DMS 273 treated with DMSO at 0.1 percent for 48 hours (cell line): ENCODE data around the gene CPT1A.

Experiments used
- DNase-seq: peaks from one replicate; lab custom pipeline; 2025; lab: John Stamatoyannopoulos, UW

The CPT1A gene

DNA sequence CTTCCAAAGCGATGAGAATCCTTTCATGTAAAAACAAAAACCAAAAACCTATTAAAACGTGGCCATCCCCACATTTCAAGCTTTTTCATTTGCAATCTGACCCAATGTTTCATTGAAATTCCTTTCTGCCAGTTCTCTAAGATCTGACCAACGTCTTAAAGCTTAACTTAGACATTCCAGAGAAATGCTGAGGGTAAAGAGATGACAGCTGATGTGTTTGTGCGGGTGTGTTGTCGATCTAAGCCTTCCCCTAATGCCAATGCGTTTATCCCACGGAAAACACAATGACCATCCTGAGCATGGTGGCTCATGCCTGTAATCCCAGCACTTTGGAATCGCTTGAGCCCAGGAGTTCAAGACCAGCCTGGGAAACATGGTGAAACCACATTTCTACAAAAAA, 84.0 kb downstream of the CPT1A start:
- no peak for DNase-seq

DNA sequence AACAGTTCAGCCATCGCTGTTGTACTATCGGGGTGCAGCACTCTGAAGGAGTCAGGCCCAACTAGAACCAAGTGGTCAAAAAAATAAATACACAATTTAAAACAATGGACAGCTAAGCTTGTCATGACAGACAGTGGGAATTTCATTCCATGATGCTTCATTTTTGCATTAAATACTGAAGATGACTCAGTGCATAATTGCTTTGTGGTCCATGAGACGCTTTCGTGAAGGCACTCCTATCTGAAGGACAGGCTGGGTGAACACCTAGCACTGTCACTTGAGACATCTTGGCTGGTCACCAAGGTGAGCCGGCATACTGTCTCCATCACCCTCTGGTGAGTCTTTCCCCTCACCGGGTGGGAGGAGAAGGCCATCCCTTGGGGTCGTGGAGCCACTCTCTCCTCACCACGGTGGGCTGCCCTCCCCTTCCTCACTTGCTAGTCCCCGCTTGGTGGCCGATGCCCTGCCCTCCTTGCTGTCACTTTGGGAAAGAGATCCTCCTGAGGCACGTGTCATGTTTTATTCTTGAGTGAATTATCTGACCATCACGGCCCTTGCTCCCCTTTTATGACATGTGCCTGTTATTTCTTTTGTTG, 85.4 kb downstream of the CPT1A start:
- DNase-seq: no peak

DNA sequence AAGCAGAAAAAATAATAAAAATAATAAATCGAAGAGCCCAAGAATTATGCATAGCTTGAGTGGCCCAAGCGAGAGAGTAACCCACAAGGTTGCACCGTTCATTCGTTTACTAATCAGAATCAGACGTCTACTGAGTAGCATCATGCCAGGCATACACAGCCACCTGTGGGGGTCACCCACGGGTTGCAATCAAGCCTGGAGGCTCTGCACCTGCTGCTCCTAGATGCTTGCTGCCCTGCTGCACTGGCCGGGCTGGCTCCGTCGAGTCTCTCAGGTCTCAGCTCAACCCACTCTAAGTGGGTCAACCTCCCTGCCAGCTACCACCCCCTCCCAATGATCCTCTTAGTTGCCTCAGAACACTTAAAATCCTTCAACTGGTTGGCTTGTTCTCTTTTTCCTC, 88.4 kb downstream of the CPT1A start:
- no peak for DNase-seq

DNA sequence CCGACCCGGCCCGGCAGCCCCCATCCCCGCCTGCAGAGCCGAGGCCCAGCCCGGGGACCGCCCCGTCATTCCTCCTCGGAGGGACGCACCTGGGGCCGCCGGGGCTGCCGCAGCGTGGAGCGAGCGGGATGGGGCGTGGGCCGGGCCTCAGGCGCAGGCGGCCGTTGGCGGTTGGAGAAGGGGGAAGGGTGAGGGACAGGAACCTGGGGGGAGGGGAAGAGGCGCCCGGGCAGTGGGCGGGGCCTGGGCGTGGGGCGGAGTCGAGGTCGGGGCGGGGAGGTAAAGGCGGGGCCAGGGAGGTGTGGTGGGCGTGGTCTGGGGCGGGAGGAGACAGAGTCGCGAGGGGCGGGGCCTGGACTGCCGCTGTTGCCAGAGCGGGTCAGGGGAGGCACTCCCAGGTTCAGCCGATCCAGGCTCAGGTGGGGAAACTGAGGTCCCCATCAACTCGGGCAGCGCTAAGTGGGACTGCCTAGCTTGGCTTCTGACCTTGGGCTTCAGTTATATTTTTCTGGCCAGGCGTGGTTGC, 90.3 kb downstream of the CPT1A start, which contains the start of gene TESMIN:
TESMIN (minus strand) TSS at position 190 of the 526 bp plus-strand sequence. CDS start 860 bp downstream, outside the sequence.
- DNase-seq: peak; percentile 2

DNA sequence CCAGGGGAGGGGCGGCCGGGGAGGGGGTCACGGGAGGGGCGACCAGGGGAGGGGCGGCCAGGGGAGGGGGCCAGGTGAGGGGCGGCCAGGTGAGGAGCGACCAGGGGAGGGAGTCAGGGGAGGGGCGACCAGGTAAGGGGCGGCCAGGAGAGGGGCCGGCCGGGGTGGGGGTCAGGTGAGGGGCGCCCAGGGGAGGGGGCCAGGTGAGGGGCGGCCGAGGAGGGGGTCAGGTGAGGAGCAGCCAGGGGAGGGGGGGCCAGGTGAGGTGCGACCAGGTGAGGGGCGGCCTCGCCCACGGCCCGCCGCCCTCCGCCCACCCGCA, 90.8 kb downstream of the CPT1A start:
- no peak for DNase-seq

DNA sequence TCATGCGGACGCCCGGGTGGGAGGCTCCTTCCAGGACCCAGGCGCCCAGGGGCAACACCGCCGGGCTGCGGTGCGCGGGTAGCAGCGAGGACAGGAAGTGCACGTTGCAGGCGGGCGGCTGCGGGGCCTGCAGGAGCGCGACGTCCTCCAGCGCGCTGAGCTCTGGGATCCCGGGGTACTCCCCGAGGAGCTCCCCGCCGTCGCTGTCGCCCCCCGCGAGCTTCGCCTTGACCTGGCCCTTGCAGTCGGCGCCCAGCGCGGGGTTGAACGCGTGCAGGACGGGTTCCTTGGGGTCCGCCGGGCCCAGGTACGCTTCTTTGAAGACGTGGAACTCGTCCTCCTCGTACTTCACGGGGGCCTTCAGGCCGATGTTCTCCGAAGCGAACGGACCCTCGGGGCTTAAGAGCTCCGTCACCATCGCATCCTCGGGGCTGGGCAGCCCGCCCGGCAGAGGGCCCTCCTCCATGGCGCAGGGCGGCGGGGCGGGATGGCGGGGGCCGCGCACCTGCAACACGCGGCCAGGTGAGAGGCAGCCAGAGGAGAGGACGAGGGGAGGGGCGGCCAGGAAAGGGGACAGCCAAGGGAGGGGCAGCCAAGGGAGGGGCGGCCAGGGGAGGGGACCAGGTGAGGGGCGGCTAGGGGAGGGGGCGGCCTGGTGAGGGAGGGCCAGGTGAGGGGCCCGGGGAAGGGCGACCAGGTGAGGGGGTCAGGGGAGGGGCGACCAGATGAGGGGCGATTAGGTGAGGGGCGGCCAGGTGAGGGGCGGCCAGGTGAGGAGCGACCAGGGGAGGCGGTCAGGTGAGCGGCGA, 91.3 kb downstream of the CPT1A start:
- no peak for DNase-seq

DNA sequence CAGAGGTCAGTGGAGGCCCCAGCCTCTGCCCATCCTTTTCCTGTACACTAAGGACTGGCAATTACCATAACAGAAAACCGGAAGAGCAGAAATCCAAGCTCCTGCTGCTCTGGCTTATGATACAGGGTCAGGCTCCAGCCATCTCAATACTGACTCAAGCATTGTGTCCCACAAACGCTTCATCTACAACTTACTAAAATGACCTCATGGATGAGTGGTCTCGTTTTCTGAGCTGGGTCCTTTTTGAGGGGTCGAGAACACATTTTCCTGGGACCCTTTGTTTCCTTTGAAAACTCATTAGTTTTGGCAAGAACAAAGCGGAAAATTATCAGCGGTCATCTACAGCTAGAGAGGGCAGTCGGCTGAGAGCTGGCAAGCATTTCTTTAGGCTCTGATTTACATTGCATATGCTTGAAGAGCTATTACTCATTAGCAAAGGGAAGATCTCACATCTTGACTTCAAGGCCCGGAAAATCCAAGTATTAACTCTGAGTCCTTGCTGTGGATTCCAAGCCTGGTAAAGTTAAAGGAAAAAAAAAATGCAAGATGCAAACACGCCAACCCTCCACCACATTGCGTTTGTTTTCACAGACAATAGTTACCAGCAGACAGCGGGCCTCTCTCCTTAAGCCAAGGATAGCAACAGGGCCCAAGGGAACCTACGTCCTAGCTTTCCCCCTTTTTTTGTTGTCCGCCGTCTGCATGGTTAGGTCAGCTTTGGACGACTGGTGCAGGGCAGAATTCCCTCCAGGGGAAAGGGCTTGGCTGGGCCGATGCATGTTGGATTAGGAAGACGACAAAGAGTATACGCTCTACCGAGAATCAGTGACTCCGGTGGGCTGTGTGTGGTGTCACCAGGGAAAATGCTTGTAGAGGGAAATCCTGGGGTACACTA, 92.2 kb downstream of the CPT1A start:
- no peak for DNase-seq

DNA sequence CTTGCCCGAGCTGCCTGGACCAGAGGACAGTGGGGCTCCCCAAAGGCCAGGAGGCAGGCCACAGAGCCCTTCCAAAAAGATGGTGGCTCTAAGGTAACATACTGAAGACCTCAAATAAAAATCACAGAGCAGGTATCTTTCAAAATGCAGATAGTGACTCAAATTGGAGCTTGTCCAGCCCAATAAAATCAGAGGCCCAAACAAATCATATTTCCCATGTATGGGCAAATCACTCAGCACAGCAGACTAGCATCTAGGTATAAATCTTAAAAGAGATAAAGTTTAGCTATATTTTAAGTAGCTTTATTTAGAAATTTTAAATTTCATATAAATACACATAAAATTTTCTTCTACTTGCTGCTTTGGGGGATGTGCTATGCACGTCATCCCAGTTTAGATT, 93.7 kb downstream of the CPT1A start:
- no peak for DNase-seq

DNA sequence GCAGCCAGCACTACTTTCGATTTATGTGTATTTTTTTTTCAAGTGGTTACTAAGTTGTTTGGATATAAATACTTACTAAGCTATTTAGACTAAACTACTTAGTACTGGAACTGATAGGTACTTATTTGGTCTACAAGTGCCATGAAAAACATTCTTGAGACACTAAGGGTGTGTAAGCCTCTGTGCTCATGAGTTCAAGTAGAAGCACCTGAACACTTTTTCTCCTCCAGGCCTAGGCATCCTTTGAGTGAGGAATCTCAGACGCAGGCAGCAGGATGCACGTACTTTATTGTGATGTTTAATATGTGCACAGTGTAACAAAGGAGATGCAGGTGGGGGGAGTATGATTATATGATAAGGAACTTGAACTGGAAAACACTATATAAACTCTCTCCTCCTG, 98.2 kb downstream of the CPT1A start:
- no peak for DNase-seq

DNA sequence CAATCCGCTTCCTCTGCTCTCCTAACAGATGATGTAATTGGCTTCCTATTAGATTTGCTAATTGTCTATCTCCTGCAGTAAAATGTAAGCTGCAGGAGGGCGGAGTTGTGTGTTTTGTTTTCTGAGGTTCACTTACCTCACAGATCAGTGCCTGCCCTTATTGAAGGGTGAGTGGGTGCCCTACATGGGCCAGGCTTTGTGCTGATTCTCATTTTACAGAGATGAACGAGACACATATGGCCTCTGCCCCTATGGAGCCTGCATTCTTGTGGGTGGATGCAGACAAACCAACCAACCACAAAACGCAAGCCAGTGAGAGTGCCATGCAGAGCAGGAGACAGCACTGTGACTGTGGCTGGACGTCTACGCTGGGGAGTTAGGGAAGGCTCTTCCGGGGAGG, 100.3 kb downstream of the CPT1A start:
- no peak for DNase-seq

DNA sequence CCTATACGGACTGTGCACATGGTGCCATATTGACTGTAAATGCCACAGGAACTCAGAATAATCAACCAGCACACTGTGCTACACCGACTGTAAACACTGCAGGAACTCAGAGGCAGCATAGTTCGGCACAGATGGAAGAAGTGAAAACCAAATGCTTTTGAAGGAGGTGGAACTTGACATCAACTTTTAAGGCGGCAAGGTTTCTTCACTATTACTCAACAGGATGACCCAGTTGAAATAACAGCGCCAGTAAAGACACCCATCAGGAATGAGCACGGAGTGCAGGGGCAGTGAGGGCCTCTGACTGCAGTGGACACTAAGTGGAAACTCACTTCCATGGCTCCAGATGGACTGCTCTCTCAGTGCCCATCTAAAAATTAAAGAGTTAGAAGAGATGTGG, 106.1 kb downstream of the CPT1A start:
- DNase-seq: no peak

DNA sequence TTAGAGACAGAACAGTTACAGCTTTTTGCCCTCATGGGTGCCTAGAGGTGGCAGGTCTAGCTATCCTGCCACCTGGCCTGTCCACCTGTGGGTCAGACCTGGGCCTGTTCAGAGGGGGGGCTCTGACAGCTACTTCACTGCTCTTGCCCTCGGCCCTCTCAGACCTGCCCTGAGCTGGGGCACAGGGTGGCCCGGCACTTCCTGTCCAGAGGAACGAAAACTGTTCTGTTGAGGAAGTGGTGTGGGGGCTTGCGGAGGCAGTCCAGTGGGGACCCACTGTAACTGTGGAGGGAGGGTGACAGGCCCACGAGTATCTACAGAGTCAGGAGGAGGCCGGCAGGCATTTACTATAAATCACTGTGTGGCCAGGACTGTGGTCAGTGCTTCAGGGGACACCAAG, 106.6 kb downstream of the CPT1A start:
- no peak for DNase-seq

DNA sequence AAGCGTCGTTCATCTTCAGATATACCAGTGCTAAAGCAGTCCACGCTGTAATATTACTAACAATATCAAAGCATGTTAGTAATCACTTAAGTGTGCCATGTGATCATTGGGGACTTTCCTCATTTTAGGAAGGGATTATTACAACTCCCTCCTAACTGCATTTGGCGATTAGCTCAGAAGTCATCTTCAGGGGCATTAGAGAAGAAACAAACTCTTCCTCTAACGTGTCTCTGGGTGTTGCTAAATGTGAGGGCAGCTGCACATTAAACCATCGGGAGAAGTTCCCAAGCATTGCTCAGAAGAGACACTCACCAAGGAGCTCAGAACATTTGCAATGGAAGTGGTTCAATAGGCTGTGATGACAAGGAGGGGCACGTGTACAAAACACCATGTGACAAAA, 107.6 kb downstream of the CPT1A start:
- no peak for DNase-seq

DNA sequence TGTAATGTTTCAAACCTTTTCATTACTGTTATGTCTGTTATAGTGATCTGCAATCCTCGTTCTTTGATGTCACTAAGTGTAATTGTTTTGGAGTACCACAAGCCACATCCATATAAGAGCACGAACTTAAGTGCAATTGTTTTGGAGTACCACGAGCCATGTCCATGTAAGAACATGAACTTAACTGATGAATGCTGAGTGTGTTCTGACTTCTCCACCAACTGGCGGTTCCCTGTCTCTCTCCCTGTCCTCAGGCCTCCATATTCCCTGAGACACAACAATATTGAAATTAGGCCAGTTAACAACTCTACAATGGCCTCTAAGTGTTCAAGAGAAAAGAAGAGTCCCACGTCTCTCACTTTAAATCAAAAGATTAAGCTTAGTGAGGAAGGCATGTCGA, 113.9 kb downstream of the CPT1A start:
- DNase-seq: no peak

DNA sequence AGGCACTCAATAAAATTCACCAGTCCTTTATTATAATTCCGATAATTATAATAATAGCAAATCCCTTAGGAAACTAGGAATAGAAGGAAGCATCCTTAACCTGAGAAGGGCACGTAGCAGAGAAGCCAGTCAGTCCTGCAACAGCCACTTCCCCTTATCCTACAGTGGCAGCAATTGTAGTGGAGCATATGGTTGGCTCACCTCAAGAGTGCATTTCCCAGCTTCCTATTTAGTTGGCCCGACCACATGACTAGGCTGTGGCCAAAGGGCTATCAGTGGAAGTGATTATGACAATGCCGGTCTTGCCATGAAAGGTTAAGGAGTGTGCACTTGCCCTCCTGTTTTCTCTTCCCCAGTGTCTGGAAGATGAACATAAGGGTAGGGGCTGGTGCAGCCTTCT, 117.4 kb downstream of the CPT1A start:
- no peak for DNase-seq

DNA sequence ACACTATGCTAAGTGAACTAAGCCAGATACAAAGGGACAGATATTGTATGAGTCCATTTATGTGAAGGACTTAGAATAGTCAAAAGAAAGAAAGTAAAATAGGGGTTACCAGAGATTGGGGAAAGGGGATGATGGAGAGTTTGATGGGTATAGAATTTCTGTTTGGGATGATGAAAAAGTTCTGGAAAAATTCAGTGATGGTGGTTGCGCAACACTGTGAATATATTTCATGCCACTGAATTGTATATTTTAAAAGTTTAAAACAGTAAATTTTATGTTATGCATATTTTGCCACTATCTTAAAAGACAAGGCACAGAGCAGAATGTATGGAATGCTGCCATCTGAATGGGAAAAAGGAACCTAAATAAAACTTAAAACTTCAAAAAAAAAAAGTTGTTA, 119.6 kb downstream of the CPT1A start:
- DNase-seq: no peak

DNA sequence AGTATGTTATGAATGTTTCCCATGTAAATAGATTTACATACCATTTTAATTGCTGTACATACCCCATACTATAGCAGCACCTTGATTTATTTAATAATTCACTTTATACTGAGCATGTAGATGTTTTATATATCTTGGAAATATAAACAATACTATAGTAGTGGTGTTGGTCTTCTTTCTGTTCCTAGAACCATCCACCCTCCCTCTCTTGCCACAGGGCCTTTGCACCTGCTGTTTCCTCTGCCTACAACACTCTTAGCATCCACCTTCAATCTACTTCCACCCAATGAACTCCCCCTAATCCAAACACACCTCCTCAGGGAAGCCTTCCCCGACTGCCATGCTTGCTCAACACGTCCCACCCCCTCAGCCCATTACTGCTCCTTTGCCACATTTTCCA, 120.6 kb downstream of the CPT1A start:
- no peak for DNase-seq

DNA sequence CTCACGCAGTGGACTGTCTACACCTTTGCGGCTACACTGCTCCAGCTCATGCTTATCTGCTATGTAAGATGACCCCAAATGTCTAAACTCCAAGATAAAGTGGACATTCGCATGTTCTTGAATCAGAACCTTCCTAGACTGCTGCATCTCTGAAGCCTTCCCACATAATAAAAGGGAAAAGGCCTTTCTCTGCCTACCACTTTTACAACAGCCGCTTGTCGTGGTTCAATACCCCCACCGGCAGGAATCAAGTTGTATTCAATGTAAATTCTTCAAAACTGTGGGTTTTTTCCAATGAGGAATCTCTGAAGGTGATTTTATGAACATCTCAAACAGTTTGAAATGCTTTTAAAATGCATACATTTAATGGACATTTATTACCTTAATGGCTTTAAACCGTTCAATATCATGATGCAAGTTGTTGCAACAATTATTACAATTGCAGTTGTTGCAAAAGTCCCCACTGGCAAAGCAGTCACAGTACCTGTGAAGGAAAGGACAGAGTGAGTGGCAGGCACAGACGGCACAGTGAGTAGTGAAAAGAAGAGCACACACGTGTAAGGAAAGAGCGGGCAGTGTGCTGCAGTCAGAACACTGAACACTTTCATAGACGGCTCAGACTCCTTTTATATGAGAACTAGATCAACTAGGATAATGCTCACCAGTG, 126.1 kb downstream of the CPT1A start:
- no peak for DNase-seq

DNA sequence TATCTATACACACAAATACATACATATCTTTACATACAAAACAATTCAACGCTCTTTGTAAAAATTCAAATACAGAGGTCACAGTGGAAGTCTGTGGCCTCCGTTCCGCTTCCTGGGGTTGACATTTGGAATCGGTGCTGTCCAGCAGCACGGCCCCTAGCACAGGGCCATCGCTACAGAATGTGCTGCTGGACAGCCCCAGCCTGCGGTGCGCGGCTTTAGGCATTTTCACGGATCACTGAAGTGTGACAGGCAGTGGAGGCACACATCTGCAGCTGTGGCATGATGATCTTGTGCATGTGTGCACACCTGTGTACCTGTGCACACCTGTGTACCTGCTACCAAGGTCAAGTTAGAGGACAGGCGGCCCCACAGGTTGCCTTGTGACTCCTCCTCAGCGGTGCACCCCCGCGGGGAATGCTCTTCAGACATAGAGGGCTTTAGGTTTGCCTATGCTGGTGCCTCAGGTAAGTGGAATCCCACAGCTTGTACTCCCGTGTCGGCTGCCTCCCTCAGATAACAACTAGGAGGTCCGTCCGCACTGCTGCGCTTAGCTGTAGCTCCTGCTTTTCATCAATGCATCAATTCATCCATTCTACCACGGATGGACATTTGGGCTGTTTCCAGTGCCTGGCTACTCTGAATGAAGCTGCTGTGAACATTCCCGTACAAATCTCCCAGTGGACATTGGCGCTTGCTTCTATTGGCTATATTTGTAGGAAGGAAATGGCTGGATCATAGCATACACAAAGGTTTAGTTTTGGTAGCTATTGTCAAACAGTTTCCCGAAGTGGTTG, 127.5 kb downstream of the CPT1A start:
- no peak for DNase-seq

DNA sequence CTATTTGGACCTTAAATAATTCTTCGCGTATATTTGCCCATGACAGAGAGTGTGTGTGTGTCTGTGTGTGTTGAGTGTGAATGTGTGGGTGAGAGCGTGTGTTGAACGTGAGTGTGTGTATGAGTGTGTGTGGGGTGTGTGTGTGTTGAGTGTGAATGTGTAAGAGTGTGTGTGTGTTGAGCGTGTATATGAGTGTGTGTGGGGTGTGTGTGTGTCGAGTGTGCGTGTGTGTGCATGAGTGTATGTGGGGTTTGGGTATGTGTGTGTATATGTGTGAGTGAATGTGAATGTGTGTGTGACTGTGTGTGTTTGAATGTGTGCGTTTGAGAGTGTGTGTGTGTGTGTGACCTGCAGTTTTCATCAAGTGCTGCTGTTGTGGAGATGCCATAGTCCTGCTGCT, 130.6 kb downstream of the CPT1A start:
- no peak for DNase-seq

DNA sequence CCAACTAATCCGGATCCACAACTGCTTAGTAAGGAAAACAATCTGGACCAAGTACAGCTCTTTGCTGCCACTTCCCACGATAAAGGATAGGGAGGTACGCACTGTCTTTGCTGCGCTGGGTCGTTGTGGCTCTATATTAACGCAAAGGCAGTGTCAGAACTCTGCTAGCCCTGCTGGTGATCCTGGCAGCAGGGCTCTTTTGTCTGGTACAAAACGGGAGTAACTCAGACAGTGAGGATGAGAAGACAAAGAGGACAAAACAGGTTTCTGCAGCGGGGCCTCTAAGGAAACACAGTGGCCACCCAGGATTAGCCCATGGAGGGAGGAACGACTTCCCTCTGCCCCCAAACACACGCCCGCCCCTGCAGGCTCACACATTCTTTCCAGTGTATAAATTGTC, 131.3 kb downstream of the CPT1A start:
- DNase-seq: no peak
